ENCODE results near the gene PRTFDC1.

The PRTFDC1 gene

GRCh38 chr10:24871011-24871935 is 81.1 kb downstream of the PRTFDC1 start:
- no peak for DNase-seq

DNA sequence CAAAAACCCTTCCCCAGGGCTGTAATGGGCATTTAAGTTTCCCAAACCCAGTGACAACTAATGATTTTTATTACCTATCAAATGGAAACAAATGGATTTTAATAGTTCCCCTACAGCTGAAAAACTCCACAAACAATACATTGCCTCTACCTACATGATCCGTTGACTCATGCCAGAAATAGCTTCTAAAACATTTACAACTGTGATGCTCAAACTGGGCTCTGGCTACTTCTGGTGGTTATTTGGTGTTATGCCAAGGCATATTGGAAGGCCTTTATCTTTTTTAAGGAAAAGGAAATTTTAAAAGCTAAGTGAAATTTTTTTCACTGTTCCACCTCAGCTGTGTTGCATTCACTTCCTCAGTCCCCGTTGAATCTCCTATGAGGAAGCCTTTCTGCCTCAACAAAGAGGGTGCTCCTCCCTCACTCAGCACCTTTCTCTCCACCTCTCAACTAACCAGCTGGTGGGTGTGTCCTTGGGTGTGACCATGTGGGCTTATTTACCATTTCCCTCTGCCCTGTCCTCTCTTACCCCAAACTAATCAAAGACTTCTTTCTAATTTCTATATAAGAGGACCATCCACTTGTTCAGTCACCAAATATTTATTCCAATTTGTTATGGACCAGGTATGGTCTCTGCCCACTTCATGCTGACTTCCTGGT is 82.9 kb downstream of the PRTFDC1 start:
- DNase-seq: no peak

GRCh38 chr10:24866604-24867583 is 85.5 kb downstream of the PRTFDC1 start:
- peak in 1 of 2 experiments; percentile 23 for DNase-seq

GRCh38 chr10:24865783-24866182 is 86.6 kb downstream of the PRTFDC1 start:
- no peak for DNase-seq

GRCh38 chr10:24862589-24862988 is 89.8 kb downstream of the PRTFDC1 start:
- no peak for DNase-seq

DNA sequence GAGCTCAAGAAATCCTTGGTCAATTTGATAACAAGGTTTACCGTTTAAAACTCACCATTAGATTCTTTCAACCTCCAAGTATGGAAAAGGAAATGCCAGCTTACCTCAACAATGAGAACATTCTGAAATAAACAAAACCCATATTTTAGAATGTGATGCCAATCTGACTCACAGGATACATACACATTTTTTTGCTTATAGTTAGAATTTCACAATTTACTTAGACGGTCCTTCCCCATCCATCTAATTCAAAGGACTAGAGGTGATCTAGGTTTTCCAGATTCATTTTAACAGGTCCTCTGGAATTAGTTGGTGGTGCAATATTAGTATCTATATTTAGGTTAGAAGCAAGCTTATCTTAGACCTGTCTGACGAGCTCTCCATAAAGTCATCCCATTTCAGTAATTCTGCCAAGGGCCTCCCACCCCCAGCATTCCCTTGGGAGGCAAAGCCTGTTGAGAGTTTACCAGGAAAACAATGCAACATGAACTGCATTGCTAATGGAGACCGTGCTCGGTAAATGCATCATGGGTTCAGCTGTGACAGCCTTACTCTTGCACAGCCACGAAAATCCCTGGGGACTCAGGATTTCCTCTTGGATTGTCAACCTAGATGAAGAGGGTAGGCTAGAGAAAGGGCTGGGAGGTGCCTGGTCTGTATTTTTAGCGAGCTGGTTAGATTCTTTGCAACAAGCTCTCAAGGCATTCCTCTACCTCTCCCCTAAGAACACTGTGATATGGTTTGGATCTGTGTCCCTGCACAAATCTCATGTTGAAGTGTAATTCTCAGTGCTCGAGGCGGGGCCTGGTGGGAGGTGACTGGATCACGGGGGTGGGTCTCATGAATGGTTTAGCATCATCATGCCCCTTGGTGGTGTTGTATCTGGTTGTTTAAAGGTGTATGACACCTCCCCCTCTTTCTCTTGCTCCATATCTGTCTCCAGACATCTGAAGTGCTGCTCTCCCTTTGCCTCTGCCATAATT is 93.8 kb downstream of the PRTFDC1 start:
- no peak for DNase-seq

GRCh38 chr10:24857031-24857725 is 95.2 kb downstream of the PRTFDC1 start:
- no peak for DNase-seq

GRCh38 chr10:24854256-24854655 is 98.2 kb downstream of the PRTFDC1 start:
- no peak for DNase-seq

DNA sequence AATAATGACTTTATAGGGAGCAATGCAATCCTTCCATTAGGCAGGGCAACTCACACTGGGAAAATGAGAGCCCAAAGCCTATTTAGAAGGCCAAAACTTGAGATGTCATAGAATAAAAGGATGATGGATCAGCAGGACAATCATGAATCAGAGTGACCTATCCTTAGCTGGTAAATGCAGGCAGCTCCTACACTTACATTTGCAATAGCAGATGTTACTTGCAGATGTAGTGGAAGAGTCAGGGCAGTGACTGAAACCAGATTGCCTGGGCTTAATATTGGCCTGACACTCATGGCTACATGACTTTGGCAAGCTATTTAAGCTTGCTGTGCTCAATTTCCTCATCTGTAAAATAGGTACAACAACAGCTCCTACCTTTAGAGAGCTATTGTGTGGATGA is 98.7 kb downstream of the PRTFDC1 start:
- DNase-seq: no peak

DNA sequence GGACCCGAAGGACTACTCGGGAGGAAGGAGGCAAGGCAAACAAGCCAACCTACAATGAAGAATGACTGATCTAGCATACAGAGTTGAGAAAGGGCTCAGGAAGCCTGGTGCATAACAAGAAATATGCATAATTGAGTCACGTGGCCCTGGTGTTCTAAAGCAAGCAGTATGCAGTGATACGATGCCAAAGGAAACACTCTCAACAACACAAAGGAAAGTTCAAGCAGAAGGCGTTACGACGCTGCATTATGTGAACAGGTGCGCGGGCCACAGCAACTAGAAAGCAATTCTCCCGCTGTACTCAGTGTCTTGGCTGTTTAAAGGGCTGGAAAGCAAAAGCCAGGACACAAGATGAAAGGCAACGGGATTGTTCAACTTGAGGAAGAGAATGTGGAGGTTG is 100.8 kb downstream of the PRTFDC1 start:
- DNase-seq: no peak

- DNase-seq: no peak
Observed at GRCh38 chr10:24850727-24851296, 101.6 kb downstream of the PRTFDC1 start.

DNA sequence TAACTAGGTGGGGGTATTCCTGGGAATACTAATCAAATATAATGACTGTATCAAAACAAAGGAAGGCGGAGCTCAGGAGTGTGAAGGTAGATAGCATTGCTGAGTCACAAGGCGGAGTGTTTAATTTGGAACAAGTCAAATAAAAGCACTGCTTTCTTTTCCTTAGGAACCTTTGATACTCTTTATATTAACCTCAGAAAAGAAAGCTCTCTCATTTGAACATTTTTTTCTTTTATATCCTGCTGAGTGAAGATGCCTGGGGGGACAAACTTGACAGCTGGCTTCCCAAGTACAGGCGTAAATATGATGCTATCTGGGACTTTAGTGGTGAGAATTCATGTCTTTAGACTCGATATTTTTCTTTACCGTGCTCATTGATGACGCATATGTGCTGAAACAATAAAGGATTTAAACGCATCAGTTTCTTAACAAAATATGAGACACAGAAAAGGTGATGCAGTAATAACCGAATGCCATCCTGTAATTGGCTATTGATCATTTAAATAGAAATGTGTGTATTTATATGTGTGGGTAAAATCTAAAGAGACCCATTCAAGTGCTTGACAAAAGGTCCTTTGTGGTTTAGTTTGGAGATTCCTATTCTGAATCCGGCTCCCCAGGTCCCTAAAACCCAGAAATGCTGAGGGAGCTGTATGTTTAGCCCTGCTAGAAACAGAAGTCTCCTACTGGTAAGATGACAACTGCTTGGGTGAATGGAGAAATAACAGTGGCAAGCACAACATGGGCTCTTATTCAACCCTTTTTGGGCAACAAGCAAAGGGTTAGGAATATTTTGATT is 102.7 kb downstream of the PRTFDC1 start:
- no peak for DNase-seq

- DNase-seq: no peak
Observed at GRCh38 chr10:24849051-24849450, 103.4 kb downstream of the PRTFDC1 start.

GRCh38 chr10:24848195-24848594 is 104.2 kb downstream of the PRTFDC1 start:
- DNase-seq: no peak

- DNase-seq: no peak
Observed at GRCh38 chr10:24847112-24848070, 105.0 kb downstream of the PRTFDC1 start.

DNA sequence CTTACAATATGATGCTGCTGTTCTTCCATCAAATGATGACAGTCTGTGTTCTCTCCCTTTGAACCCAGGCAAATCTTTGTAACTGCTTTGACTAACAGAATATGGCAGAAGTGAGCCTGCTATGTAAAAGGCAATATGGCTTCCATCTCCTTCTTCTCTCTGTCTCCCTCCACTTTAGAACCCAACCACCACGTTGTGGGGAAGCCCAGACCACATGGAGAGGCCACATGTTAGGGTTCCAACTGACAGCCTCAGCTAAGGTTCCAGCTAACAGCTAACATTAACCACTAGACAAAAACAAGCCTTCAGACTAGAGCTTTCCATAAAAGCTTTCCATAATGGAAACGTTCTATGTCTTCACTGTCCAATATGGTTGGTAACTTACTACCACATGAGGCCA is 107.7 kb downstream of the PRTFDC1 start:
- no peak for DNase-seq

DNA sequence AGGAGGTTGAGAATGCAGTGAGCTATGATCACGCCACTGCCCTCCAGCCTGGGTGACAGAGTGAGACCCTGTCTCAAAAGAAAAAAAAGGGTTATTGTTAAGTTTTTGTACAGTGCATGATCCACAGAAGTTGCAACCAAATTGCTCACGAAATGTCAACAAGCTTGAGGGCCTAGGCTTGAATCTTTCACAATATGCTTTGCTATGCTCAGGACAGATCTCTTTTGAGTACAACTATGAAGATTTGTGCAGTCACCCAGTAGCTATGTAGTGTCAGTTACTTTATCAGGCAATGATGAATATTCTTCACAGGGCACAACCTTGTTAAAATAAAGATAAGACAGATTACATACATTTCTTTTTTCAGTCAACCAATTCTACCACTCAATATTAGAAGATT is 109.2 kb downstream of the PRTFDC1 start:
- no peak for DNase-seq

GRCh38 chr10:24842856-24843255 is 109.5 kb downstream of the PRTFDC1 start:
- no peak for DNase-seq

DNA sequence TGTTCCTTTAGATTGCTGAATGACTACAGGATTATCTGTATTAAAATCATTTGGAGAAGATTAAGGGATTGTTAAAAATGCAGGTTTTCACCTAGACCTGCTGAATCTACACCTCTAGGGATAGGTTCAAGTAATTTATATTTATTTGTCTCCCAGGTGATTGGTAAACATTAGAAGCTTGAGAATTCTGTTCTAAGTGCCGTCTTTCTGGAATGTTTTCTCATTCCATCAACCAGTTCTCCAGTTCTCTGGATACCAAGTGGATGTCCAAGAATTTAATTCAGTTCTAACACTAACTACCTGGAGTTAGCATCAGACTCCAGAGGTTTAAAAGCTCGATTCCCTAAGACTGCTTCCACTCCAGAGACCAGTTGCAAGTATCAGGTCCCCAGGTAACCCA is 110.9 kb downstream of the PRTFDC1 start:
- no peak for DNase-seq

Data from stimulated activated CD4-positive, alpha-beta T cell treated with anti-CD3 and anti-CD28 coated beads, Interleukin-4, amount 100 ng/mL, for 4 hours (primary cell).